Karpas-422 (cell line): ENCODE measurements around the gene NUDT1. TPM values are rescaled to one million over a fixed set of nuclear protein-coding genes. Genes with fewer than 3 reads are reported as not detected.

ENCODE experiments used
- DNase-seq: peaks from one replicate; pipeline ENCODE4 v3.0.0-alpha.2; 2015
- H2AFZ ChIP-seq: fragments of 200-600 bp; sonication (generic); 2 replicates; pipeline ENCODE4 v1.6.1; 2014; ENCODE audit warnings: antibody characterized with exemption, low read length, mixed read lengths
- H3K27ac ChIP-seq: fragments of 200-600 bp; sonication (generic); 2 replicates; pipeline ENCODE4 v1.5.1; 2014; ENCODE audit warnings: mild to moderate bottlenecking, low read length, moderate library complexity
- H3K27me3 ChIP-seq: fragments of 200-600 bp; sonication (generic); 2 replicates; pipeline ENCODE4 v1.6.1; 2014; ENCODE audit warnings: low read length, mixed read lengths
- H3K36me3 ChIP-seq: fragments of 200-600 bp; sonication (generic); 2 replicates; pipeline ENCODE4 v1.6.1; 2014; ENCODE audit warnings: low read length, mixed read lengths; ENCODE audit not compliant: insufficient read depth
- H3K4me1 ChIP-seq: fragments of 200-600 bp; sonication (generic); 2 replicates; pipeline ENCODE4 v1.6.1; 2014; ENCODE audit warnings: mild to moderate bottlenecking, low read length, mixed read lengths
- H3K4me2 ChIP-seq: fragments of 200-600 bp; sonication (generic); 2 replicates; pipeline ENCODE4 v1.6.1; 2014; ENCODE audit warnings: low read length, low read depth, mild to moderate bottlenecking; ENCODE audit not compliant: poor library complexity, severe bottlenecking
- H3K4me3 ChIP-seq: fragments of 200-600 bp; sonication (generic); 2 replicates; pipeline ENCODE4 v1.5.1; 2014; ENCODE audit warnings: mild to moderate bottlenecking, antibody characterized with exemption, low read length, mixed read lengths
- H3K79me2 ChIP-seq: fragments of 200-600 bp; sonication (generic); 2 replicates; pipeline ENCODE4 v1.6.1; 2014; ENCODE audit warnings: mild to moderate bottlenecking, low read length, mixed read lengths
- H3K9ac ChIP-seq: fragments of 200-600 bp; sonication (generic); 2 replicates; pipeline ENCODE4 v1.6.0; 2014; ENCODE audit warnings: low read length
- H3K9me2 ChIP-seq: fragments of 200-600 bp; sonication (generic), shearing (Covaris generic); replicated peaks from 2 replicates; pipeline ENCODE4 v1.6.0; 2014; ENCODE audit warnings: mild to moderate bottlenecking, low read length, moderate library complexity; ENCODE audit not compliant: insufficient read depth
- H3K9me3 ChIP-seq: fragments of 300-700, 200-600 bp; sonication (generic); 2 replicates; pipeline ENCODE4 v1.6.1; 2014; ENCODE audit warnings: low read length, mixed read lengths
- H4K20me1 ChIP-seq: fragments of 200-600 bp; sonication (generic); 2 replicates; pipeline ENCODE4 v1.6.1; 2014; ENCODE audit warnings: mild to moderate bottlenecking, antibody characterized with exemption, low read length, low read depth; ENCODE audit not compliant: insufficient read depth
- total RNA-seq: library from RNA; depleted of rRNA; stranded (reverse); fragments of >200 nt; shearing (Covaris generic); gene quantifications from 2 replicates; pipeline ENCODE4 v1.2.3, GENCODE V29; 2014; ENCODE audit warnings: low replicate concordance

NUDT1 gene
- total RNA-seq, 1 experiment from 2014 or later = 45.3 TPM

DNA sequence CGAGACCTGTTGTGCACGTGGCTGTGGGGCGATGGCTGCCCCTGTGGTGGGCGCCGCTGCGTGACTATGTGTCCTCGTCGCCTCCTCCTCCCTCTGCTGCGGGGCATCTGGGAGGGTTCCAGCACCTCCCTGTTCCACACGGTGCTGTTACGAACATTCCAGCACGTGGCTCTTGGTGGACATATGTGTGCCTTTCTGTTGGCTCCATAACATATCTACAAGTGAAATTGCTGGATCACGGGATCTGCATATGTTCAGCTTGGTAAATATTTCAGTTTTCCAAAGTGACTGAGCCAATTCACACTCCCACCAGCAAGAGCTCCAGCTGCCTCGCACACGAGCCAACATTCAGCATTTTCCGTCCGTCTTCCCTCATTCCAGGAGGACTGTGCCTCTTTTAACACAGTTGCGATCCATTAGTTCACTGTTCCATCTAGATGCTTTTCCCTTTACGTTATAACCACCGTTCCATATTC is 47.1 kb downstream of the NUDT1 start:
- Histone ChIP-seq H3K9me2 (no peaks in the 10 kb centered on the region), H3K9ac (no peak overlapping the region), H3K9me3 (no peaks in the 10 kb centered on the region), H3K4me2 (no peak overlapping the region), H2AFZ (no peak overlapping the region), H3K4me1 (peaks cover 8% of the 10 kb centered on the region), H3K27ac (no peak overlapping the region), H3K79me2 (no peaks in the 10 kb centered on the region), H4K20me1 (no peaks in the 10 kb centered on the region), H3K27me3 (no peaks in the 10 kb centered on the region), H3K4me3 (no peak overlapping the region), H3K36me3 (no peaks in the 10 kb centered on the region)
- no peak for DNase-seq

DNA sequence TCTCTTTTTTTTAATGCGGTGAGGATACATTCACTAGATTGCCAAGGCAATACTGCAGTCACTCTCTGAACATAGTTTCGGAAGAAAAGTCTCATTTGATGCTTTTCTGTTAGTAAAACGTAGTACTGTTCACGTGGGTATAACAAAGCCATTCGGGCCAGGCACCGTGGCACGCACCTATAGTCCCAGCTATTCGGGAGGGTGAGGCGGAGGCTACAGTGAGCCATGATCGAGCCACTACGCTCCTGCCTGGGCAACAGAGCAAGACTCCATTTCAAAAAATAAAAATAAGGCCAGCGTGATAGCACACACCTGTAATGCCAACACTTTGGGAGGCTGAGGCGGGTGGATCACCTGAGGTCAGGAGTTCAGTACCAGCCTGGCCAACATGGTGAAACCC is 47.6 kb downstream of the NUDT1 start:
- no peak overlapping the region for H3K4me3 ChIP-seq
- H3K9me3 ChIP-seq = no peaks in the 10 kb centered on the region
- no peaks in the 10 kb centered on the region for H3K36me3 ChIP-seq
- H3K9me2 ChIP-seq = no peaks in the 10 kb centered on the region
- H3K4me1 ChIP-seq = peaks cover 8% of the 10 kb centered on the region
- H3K27ac ChIP-seq = no peak overlapping the region
- no peaks in the 10 kb centered on the region for H3K79me2 ChIP-seq
- H4K20me1 ChIP-seq = no peaks in the 10 kb centered on the region
- no peak overlapping the region for H3K4me2 ChIP-seq
- no peak overlapping the region for H3K9ac ChIP-seq
- no peak for DNase-seq
- no peaks in the 10 kb centered on the region for H3K27me3 ChIP-seq
- no peak overlapping the region for H2AFZ ChIP-seq

DNA sequence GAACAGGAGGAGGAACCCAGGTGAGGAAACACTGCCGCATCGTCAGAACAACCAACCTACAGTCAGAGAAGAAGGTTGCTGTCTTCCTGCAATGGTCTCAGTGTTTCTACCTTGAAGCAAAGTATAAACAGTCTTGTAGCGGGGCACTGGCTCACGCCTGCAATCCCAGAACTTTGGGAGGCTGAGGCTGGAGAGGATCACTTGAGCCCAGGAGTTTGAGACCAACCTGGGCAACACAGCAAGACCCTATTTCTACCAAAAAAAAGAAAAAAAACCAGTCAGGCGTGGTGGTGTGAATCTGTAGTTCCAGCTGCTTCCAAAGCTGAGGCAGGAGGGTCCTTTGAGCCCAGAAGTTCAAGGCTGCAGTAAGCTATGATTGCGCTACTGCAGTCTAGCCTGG is 48.9 kb downstream of the NUDT1 start:
- H3K4me3 ChIP-seq = no peak overlapping the region
- no peak for DNase-seq
- no peak overlapping the region for H2AFZ ChIP-seq
- no peak overlapping the region for H3K27ac ChIP-seq
- no peaks in the 10 kb centered on the region for H3K36me3 ChIP-seq
- no peaks in the 10 kb centered on the region for H3K27me3 ChIP-seq
- no peaks in the 10 kb centered on the region for H3K79me2 ChIP-seq
- H4K20me1 ChIP-seq = no peaks in the 10 kb centered on the region
- no peaks in the 10 kb centered on the region for H3K9me3 ChIP-seq
- H3K9me2 ChIP-seq = no peaks in the 10 kb centered on the region
- no peak overlapping the region for H3K9ac ChIP-seq
- peaks cover 16% of the 10 kb centered on the region for H3K4me1 ChIP-seq
- H3K4me2 ChIP-seq = no peak overlapping the region

DNA sequence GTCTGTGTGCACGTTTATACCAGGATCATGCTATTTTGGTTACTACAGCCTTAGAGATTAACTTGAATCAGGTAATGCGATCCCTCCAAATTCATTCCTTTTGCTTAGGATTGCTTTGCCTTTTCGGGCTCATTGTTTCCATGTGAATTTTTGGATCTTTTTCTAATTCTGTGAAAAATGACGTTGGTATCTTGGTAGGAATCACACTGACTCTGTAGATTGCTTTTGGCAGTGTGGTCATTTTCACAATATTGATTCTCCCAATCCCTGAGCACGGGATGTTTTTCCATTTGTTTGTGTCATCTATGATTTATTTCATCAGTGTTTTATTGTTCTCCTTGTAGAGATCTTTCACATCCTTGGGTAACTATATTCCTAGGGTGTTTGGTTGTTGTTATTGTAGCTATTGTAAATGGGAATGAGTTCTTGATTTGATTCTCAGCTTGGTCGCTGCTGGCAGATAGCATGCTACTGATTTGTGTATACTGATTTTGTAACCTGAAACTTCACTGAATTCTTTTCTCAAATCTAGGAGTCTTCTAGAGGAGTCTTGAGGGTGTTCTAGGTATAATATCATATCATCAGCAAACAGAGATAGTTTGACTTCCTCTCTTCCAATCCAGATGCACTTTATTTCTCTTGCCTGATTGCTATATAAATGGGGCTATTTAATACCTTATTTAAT is 54.1 kb downstream of the NUDT1 start:
- Histone ChIP-seq H3K4me3 (peak overlapping the region; percentile 41), H3K27ac (peak overlapping the region; percentile 47), H2AFZ (no peak overlapping the region), H3K4me1 (peaks cover 39% of the 10 kb centered on the region), H3K79me2 (peaks cover 5% of the 10 kb centered on the region; the same call in 1 of the 2 replicates), H4K20me1 (no peaks in the 10 kb centered on the region), H3K4me2 (peak overlapping the region; percentile 64), H3K9me3 (no peaks in the 10 kb centered on the region), H3K27me3 (no peaks in the 10 kb centered on the region), H3K9ac (peak overlapping the region; percentile 13; the same call in 1 of the 2 replicates), H3K36me3 (no peaks in the 10 kb centered on the region), H3K9me2 (no peaks in the 10 kb centered on the region)
- no peak for DNase-seq

DNA sequence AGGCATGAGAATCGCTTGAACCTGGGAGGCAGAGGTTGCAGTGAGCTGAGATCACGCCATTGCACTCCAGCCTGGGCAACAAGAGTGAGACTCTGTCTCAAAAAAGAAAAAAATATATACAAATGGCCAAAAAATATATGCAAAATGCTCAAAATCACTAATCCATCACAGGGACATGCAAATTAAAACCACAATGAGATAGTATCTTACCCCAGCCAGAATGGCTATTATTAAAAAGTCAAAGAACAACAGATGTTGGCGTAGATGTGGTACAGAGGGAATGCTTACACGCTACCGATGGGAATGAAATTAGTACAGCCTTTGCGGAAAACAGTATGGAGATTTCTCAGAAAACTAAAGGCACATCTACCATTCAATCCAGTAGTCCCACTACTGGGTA is 54.8 kb downstream of the NUDT1 start:
- Histone ChIP-seq H3K79me2 (peaks cover 5% of the 10 kb centered on the region; the same call in 1 of the 2 replicates), H3K27me3 (no peaks in the 10 kb centered on the region), H3K4me3 (no peak overlapping the region), H3K4me2 (peak overlapping the region; percentile 8), H3K36me3 (no peaks in the 10 kb centered on the region), H2AFZ (no peak overlapping the region), H3K27ac (no peak overlapping the region), H3K9me3 (no peaks in the 10 kb centered on the region), H3K4me1 (peaks cover 46% of the 10 kb centered on the region), H3K9me2 (no peaks in the 10 kb centered on the region), H3K9ac (no peak overlapping the region), H4K20me1 (no peaks in the 10 kb centered on the region)
- peak; percentile 55 for DNase-seq

DNA sequence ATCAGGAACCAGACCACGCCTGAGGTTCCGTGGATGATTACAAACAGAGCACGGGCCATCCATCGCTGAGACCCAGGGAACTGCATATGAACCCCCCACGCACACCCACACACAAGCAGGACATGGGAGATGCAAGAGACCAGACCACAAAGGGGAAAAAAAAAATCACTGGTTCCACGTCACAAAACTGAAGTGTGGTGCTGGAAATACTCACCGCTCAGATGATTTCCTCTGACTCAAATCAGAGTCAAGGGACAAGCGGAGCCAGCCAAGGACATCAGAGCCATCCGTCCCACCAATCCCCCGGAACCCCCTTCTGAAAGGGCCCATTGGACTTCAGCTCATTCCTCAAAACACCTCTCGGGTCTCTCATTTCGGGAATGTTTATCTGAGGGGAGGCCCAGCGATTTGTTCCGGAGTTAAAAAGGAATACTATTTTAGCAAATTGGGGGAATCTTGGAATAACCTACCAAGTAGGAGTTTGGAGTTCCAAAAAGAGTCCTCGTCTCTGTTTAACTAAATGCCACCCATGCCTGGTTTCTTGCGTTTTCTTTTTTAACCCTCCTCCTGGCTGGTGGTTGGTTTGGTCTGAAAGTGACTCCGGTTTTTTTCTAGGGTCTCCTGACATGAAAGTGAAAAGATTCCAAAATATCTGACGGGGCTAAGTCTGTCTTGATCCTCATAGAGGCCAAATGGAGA is 57.3 kb downstream of the NUDT1 start:
- no peaks in the 10 kb centered on the region for H3K27me3 ChIP-seq
- H2AFZ ChIP-seq = no peak overlapping the region
- peaks cover 5% of the 10 kb centered on the region; the same call in 1 of the 2 replicates for H3K79me2 ChIP-seq
- H3K4me3 ChIP-seq = peak overlapping the region; percentile 17; the same call in 1 of the 2 replicates
- H3K27ac ChIP-seq = 0 out of 2 replicates have a peak overlapping the region, but pooled peaks have one; percentile 18
- H4K20me1 ChIP-seq = no peaks in the 10 kb centered on the region
- H3K9me2 ChIP-seq = no peaks in the 10 kb centered on the region
- no peaks in the 10 kb centered on the region for H3K9me3 ChIP-seq
- H3K9ac ChIP-seq = 0 out of 2 replicates have a peak overlapping the region, but pooled peaks have one; percentile 22
- H3K4me2 ChIP-seq = peak overlapping the region; percentile 56
- DNase-seq = no peak
- H3K4me1 ChIP-seq = peaks cover 46% of the 10 kb centered on the region
- H3K36me3 ChIP-seq = no peaks in the 10 kb centered on the region

DNA sequence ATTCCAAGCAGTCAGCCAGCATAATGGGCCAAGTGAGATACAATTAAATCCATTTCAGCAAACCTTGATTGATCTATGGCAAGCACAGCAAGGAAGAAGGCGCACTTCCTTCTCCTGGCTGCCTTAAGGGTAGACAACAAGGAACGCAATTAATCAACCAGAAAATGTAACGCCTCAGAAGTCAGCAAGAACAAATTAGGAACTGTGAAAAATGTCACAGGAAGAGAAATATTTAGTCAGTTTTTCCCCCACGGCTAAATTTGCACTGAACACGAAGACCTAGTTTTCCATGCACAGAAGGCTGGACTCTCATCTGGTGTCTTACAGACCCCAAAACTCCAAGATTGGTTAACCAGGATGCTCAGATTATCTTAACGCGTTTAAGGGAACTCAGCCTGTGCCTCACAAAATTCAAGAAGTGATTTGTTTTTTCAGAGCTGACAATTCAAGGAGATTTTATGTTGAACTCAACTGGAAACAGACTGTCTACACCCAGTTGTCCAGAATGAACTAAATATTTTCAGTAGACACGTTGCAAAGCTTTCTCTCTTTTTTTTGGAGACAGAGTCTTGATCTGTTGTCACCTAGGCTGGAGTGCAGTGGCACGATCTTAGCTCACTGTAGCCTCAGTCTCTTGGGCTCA is 58.0 kb downstream of the NUDT1 start:
- DNase-seq = no peak
- 0 out of 2 replicates have a peak overlapping the region, but pooled peaks have one; percentile 18 for H3K27ac ChIP-seq
- H3K4me2 ChIP-seq = peak overlapping the region; percentile 56
- H3K27me3 ChIP-seq = no peaks in the 10 kb centered on the region
- peaks cover 46% of the 10 kb centered on the region for H3K4me1 ChIP-seq
- H3K79me2 ChIP-seq = peaks cover 5% of the 10 kb centered on the region; the same call in 1 of the 2 replicates
- no peak overlapping the region for H2AFZ ChIP-seq
- H3K9me2 ChIP-seq = no peaks in the 10 kb centered on the region
- H3K36me3 ChIP-seq = no peaks in the 10 kb centered on the region
- peak overlapping the region; percentile 22 for H3K9ac ChIP-seq
- H4K20me1 ChIP-seq = no peaks in the 10 kb centered on the region
- H3K9me3 ChIP-seq = no peaks in the 10 kb centered on the region
- peak overlapping the region; percentile 17 for H3K4me3 ChIP-seq
